Osteoblast (primary cell): ENCODE data around the gene COQ8B. TPM values are rescaled to one million over a fixed set of nuclear protein-coding genes. Genes with fewer than 3 reads are reported as not detected.
"Not testable (repeated sequence)": the region's sequence is repeated elsewhere in the genome, so short reads cannot be mapped to it uniquely, and the experiment has no call there.

ENCODE experiments used
- DNase-seq: peaks from one replicate; pipeline ENCODE4 v3.0.0; 2011; ENCODE audit warnings: low spot score, mixed read lengths; ENCODE audit not compliant: insufficient read length; ENCODE audit errors: missing footprints
- H2AFZ ChIP-seq: 2 replicates; pipeline ENCODE4 v1.6.0; 2011; ENCODE audit warnings: mild to moderate bottlenecking, low read length
- H3K27ac ChIP-seq: 2 replicates; pipeline ENCODE4 v1.5.1; 2011; ENCODE audit warnings: mild to moderate bottlenecking, low read depth, low read length, moderate library complexity
- H3K27me3 ChIP-seq: 2 replicates; pipeline ENCODE4 v1.6.0; 2012; ENCODE audit warnings: mild to moderate bottlenecking, control low read depth, inconsistent platforms, low read length, moderate library complexity; ENCODE audit not compliant: insufficient read depth
- H3K36me3 ChIP-seq: 2 replicates; pipeline ENCODE4 v1.5.1; 2011; ENCODE audit warnings: mild to moderate bottlenecking, low read length, control low read depth, moderate library complexity; ENCODE audit not compliant: insufficient read depth
- H3K4me1 ChIP-seq: 2 replicates; pipeline ENCODE4 v1.5.1; 2011; ENCODE audit warnings: mild to moderate bottlenecking, low read length, control low read depth, moderate library complexity; ENCODE audit not compliant: insufficient read depth
- H3K4me2 ChIP-seq: 2 replicates; pipeline ENCODE4 v1.6.0; 2011; ENCODE audit warnings: mild to moderate bottlenecking, low read length; ENCODE audit not compliant: insufficient read depth
- H3K4me3 ChIP-seq: fragments of 200-600 bp; sonication (generic); 3 replicates; pipeline ENCODE4 v1.5.1; 2012; ENCODE audit warnings: mild to moderate bottlenecking, low read length, inconsistent platforms; ENCODE audit not compliant: insufficient read depth
- H3K79me2 ChIP-seq: 2 replicates; pipeline ENCODE4 v1.6.0; 2012; ENCODE audit warnings: mild to moderate bottlenecking, low read length, control low read depth, inconsistent platforms; ENCODE audit not compliant: insufficient read depth
- H3K9me3 ChIP-seq: 2 replicates; pipeline ENCODE4 v1.5.1; 2011; ENCODE audit warnings: low read depth, low read length, control low read depth
- H4K20me1 ChIP-seq: 2 replicates; pipeline ENCODE4 v1.6.0; 2012; ENCODE audit warnings: mild to moderate bottlenecking, low read length, control low read depth; ENCODE audit not compliant: insufficient read depth
- CTCF ChIP-seq: IDR thresholded peaks from 2 replicates; pipeline ENCODE4 v1.5.1; 2011; ENCODE audit warnings: mild to moderate bottlenecking, low read depth, low read length, moderate library complexity; ENCODE audit errors: extremely low read depth
- total RNA-seq: library from RNA; depleted of rRNA; stranded (reverse); fragments of >200 nt; gene quantifications from 2 replicates; pipeline ENCODE4 v1.2.3, GENCODE V29; 2012

Gene COQ8B
- total RNA-seq, 1 donor: 32.9 TPM

- no peaks in the 10 kb centered on the region for H3K9me3 ChIP-seq
- H3K79me2 ChIP-seq: no peaks in the 10 kb centered on the region
- no peak for DNase-seq
- H4K20me1 ChIP-seq: no peaks in the 10 kb centered on the region
- peaks cover 62% of the 10 kb centered on the region for H3K36me3 ChIP-seq
- H3K4me1 ChIP-seq: no peaks in the 10 kb centered on the region
- H3K27ac ChIP-seq: no peak overlapping the region
- TF ChIP-seq CTCF: no peak
- no peak overlapping the region for H3K4me2 ChIP-seq
- no peak overlapping the region for H2AFZ ChIP-seq
- H3K27me3 ChIP-seq: no peaks in the 10 kb centered on the region
- H3K4me3 ChIP-seq: no peak overlapping the region
Measured at GRCh38 chr19:40733149-40733548, 16.5 kb upstream of the COQ8B start.

- not testable (repeated sequence) for H4K20me1 ChIP-seq, H3K4me3 ChIP-seq, H3K79me2 ChIP-seq, H3K27me3 ChIP-seq, DNase-seq, H3K4me1 ChIP-seq, H3K9me3 ChIP-seq, H3K27ac ChIP-seq, H2AFZ ChIP-seq, H3K4me2 ChIP-seq
- peaks cover 65% of the 10 kb centered on the region for H3K36me3 ChIP-seq
Measured at GRCh38 chr19:40732304-40732703, 15.6 kb upstream of the COQ8B start.

GRCh38 chr19:40730065-40730464 is 13.4 kb upstream of the COQ8B start:
- H3K27me3 ChIP-seq, H2AFZ ChIP-seq, H3K27ac ChIP-seq, H3K9me3 ChIP-seq, H3K4me2 ChIP-seq, H4K20me1 ChIP-seq, H3K4me3 ChIP-seq, H3K4me1 ChIP-seq, DNase-seq, H3K79me2 ChIP-seq: not testable (repeated sequence)
- H3K36me3 ChIP-seq: peaks cover 67% of the 10 kb centered on the region

GRCh38 chr19:40726279-40726678 is 9.6 kb upstream of the COQ8B start:
- no peak overlapping the region for H3K4me2 ChIP-seq
- H3K79me2 ChIP-seq: peaks cover 43% of the 10 kb centered on the region
- H4K20me1 ChIP-seq: peaks cover 11% of the 10 kb centered on the region
- no peaks in the 10 kb centered on the region for H3K9me3 ChIP-seq
- DNase-seq: no peak
- H3K27me3 ChIP-seq: no peaks in the 10 kb centered on the region
- peaks cover 53% of the 10 kb centered on the region for H3K36me3 ChIP-seq
- TF ChIP-seq CTCF: no peak
- H3K4me3 ChIP-seq: no peak overlapping the region
- no peak overlapping the region for H2AFZ ChIP-seq
- H3K27ac ChIP-seq: no peak overlapping the region
- H3K4me1 ChIP-seq: peaks cover 8% of the 10 kb centered on the region

GRCh38 chr19:40724855-40725254 is 8.2 kb upstream of the COQ8B start:
- peaks cover 57% of the 10 kb centered on the region for H3K79me2 ChIP-seq
- no peak for TF ChIP-seq CTCF
- H4K20me1 ChIP-seq: peaks cover 11% of the 10 kb centered on the region
- H3K36me3 ChIP-seq: peaks cover 40% of the 10 kb centered on the region
- H3K27ac ChIP-seq: no peak overlapping the region
- H3K27me3 ChIP-seq: no peaks in the 10 kb centered on the region
- no peak overlapping the region for H3K4me3 ChIP-seq
- peaks cover 19% of the 10 kb centered on the region for H3K4me1 ChIP-seq
- H3K4me2 ChIP-seq: no peak overlapping the region
- H3K9me3 ChIP-seq: no peaks in the 10 kb centered on the region
- no peak overlapping the region for H2AFZ ChIP-seq
- no peak for DNase-seq
